ENCODE data around the gene CLINT1. TPM values are rescaled to one million over a fixed set of nuclear protein-coding genes. Genes with fewer than 3 reads are reported as not detected.

Gene CLINT1
- 82.9 and 144 TPM in 2 replicates for total RNA-seq

GRCh38 chr5:157858527-157859226 is at the start of gene CLINT1:
TSS of gene CLINT1 (minus strand) at chr5:157859145. CDS start at chr5:157858970, 175 bp downstream.

GRCh38 chr5:157743163-157744050 is 115.5 kb downstream of the CLINT1 start, which contains the start of gene LSM11:
TSS of gene LSM11 (plus strand) at chr5:157743712. CDS start at chr5:157743751, 39 bp downstream.

Other genes starting within 250 kb of the CLINT1 start
- not detected in 2 replicates for gene SOX30, start 206.7 kb downstream of the CLINT1 start, total RNA-seq
- gene C5orf52, start 187.6 kb downstream of the CLINT1 start, total RNA-seq: not detected in 2 replicates
- 4.8 and 11.8 TPM in 2 replicates for gene THG1L, start 127.7 kb downstream of the CLINT1 start, total RNA-seq
- gene LSM11, start 115.4 kb downstream of the CLINT1 start, total RNA-seq: 6.0 and 7.6 TPM in 2 replicates

Measured in bladder microvascular endothelial cell (primary cell).